Activated naive CD8-positive, alpha-beta T cell (primary cell): ENCODE data around the gene OR8B2.

Experiments
- H3K27ac Mint-ChIP-seq: one replicate; pipeline ENCODE4 v1.8.0; 2021; ENCODE audit warnings: mixed read lengths
- H3K27me3 Mint-ChIP-seq: one replicate; pipeline ENCODE4 v1.8.0; 2021; ENCODE audit warnings: mixed read lengths
- H3K36me3 Mint-ChIP-seq: one replicate; pipeline ENCODE4 v1.8.0; 2021; ENCODE audit warnings: mixed read lengths
- H3K4me1 Mint-ChIP-seq: one replicate; pipeline ENCODE4 v1.8.0; 2021; ENCODE audit warnings: low read depth, mixed read lengths
- H3K4me3 Mint-ChIP-seq: one replicate; pipeline ENCODE4 v1.8.0; 2021; ENCODE audit warnings: mild to moderate bottlenecking, mixed read lengths
- H3K9me3 Mint-ChIP-seq: one replicate; pipeline ENCODE4 v1.8.0; 2021; ENCODE audit warnings: low read depth, mixed read lengths

The OR8B2 gene

DNA sequence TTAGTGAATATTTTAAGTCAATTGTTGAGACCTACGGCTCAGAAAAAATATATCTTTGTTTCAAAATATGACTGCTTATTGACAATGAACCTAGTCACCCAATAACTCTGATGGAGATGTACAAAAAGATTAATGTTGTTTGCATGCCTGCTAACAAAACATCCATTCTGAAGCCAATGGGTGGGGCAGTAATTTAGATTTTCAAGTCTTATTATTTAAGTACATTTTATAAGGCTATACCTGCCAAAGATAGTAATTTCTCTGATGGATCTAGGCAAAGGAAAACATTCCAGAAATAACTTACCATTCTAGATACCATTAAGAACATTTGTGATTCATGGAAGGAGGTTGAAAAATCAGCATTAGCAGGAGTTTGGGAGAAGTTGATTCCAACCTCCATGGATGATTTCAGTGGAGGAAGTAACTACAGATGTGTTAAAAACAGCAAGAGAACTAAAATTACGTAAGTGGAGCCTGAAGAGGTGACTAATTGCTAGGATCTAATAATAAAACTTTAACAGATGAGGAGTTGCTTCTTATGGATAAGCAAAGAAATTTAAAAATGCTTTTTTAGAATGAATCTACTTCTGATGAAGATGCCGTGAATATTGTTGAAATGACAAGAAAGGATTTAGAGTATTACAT is 37.9 kb downstream of the OR8B2 start:
- Mint-ChIP-seq H3K4me1 (no peaks in the 10 kb centered on the region), H3K27me3 (peaks cover 3% of the 10 kb centered on the region)

GRCh38 chr11:124344346-124344745 is 40.0 kb downstream of the OR8B2 start:
- Mint-ChIP-seq H3K4me3 (no peak overlapping the region), H3K4me1 (no peaks in the 10 kb centered on the region), H3K9me3 (no peaks in the 10 kb centered on the region), H3K27ac (no peak overlapping the region), H3K36me3 (no peaks in the 10 kb centered on the region), H3K27me3 (peaks cover 3% of the 10 kb centered on the region)

More for the DNA sequence above, 37.9 kb downstream of the OR8B2 start:
- Mint-ChIP-seq H3K36me3 (no peaks in the 10 kb centered on the region), H3K9me3 (peaks cover 5% of the 10 kb centered on the region), H3K4me3 (no peak overlapping the region), H3K27ac (no peak overlapping the region)

DNA sequence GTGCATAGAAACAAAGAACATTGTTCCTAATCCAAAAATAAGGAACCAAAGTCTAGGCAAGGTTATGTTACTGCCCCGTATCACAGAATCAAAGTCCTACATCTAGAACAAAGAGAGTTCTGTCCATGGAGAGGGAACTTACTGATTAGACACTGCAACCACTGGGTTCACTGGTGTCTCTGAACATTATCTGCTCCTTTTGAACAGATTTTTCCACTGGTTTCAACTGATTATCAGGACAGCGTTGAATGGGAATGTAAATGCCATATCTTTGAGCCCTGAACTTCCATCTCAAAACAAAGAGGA is 44.2 kb downstream of the OR8B2 start:
- Mint-ChIP-seq H3K4me3 (no peak overlapping the region), H3K27me3 (peaks cover 3% of the 10 kb centered on the region), H3K4me1 (no peaks in the 10 kb centered on the region), H3K36me3 (no peaks in the 10 kb centered on the region), H3K27ac (no peak overlapping the region), H3K9me3 (no peaks in the 10 kb centered on the region)

GRCh38 chr11:124339396-124340141 is 44.7 kb downstream of the OR8B2 start:
- no peak overlapping the region for H3K27ac Mint-ChIP-seq
- H3K36me3 Mint-ChIP-seq, result no peaks in the 10 kb centered on the region
- no peak overlapping the region for H3K4me3 Mint-ChIP-seq
- H3K27me3 Mint-ChIP-seq, result peaks cover 3% of the 10 kb centered on the region
- no peaks in the 10 kb centered on the region for H3K4me1 Mint-ChIP-seq
- H3K9me3 Mint-ChIP-seq, result no peaks in the 10 kb centered on the region
